GM19324 (cell line): ENCODE data around the gene KRT83.
"Not testable (repeated sequence)": the region's sequence is repeated elsewhere in the genome, so short reads cannot be mapped to it uniquely, and the experiment has no call there.

Experiments
- ATAC-seq: cut with Tn5 transposase; IDR thresholded peaks from one replicate; pipeline ENCODE4 v1.9.1; 2021; ENCODE audit warnings: mild to moderate bottlenecking, moderate library complexity; ENCODE audit not compliant: unreplicated experiment, low FRiP score

KRT83 gene

DNA sequence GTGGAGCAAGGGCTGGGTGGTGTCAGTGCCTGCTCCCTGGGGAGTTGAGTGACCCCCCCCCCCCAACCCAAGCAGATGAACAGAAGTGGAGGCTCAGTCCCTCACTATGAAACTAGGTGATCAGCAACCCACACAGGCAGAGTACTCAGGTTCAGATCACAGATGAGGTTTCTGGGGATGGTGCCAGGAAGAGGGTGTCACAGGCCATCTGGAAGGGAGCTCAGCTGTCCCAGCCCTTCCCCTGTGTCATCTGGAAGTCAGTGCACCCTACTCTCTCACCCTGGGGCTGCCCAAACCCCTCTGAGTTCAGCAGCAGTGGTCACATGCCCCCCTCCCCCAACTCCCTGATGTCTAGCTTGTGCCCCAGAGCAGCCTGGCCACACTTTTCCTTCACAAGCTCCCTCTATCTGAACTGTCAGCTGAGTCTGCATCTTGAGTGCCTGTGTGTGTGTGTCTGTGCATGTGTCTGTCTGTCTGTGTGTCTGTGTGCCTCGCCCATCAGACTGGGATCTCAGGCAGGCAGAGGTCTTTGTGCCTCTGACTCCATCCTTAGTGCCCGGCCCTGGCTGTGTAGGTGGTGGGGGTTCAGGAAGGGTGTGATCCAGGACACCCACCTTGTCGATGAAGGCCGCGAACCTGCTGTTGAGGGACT, 30.6 kb downstream of the KRT83 start:
- not testable (repeated sequence) for ATAC-seq

DNA sequence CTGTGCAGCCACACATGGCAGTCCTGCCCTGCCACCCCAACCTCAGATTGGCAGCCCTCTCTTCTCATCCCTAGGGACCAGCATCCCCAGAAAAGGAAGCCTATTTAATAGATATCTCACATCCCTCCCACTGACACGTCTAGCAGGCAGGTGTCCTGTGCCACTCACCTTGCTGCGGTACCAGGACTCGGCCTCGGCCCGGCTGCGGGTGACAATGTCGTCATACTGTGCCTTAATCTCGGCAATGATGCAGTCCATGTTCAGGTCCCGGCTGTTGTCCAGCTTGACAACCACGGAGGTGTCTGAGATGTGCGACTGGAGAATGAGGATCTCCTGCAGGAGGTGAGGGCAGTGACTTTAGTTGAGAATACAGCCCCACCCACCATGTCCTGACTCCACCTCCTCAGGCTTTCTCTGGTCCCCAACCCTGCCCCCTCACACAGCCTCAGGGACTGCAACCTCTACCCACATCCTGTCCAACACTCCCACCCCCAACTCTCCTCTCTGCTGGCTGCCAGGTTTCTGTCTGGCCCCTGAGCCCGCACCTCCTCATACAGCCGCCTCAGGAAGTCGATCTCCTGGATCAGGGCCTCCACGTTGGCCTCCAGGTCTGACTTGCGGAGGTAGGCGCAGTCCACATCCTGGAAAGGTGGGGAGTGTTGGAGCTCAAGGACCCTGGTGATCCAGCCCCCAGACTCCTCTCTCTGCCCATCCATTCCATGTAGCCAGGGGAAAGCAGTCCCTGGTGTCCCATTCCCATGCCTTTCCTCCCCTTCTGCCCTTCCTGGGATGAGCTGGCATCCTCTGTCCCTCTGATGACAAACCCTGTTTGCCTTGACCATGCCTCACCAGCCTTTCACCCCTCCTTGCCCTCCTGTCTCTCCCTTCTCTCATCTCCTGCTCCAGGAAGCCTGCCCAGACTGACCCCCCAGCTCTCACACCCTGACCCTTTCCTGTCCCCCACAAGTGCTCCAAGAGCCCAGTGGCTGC, 33.1 kb downstream of the KRT83 start:
- not testable (repeated sequence) for ATAC-seq

DNA sequence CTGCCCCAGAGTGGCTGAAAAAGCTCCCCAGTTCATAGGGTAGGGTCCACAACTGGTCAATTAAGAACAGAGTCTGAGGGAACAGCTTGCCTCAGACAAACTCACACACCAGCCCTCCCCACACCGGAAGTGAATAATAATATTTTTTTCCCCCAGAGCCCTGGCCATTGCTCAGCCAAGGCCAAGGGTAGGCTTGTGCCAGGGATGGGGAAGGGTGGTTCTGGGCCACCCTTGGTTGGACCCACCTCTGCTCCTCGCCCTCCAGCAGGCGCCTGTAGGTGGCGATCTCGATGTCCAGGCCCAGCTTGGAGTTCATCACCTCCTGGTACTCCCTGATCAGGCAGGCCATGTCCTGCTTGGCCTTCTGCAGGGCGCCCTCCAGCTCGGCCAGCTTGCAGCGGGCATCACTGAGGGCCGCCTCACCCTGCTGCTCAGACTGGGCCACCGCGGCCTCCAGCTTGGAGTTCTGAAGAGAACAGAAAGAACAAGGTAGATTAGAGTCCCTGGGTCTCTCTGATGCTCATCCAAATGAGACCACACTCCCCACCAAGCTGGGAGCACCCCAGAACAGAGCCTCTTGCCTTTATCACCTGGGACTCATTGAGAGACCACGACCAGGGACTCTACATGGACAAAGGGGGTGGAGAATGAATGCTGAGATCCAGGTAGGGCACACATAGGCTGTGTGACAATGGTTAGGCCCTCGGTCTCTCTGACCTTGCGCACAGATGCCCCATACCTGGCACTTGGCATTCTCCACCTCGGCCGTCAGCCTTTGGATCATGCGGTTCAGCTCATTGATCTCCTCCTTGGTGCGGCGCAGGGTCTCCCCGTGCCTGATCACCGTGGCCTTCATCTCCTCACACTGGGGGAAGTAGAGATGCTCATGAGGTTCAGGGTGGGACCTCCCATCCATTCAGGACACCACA, 34.1 kb downstream of the KRT83 start:
- ATAC-seq: not testable (repeated sequence)

DNA sequence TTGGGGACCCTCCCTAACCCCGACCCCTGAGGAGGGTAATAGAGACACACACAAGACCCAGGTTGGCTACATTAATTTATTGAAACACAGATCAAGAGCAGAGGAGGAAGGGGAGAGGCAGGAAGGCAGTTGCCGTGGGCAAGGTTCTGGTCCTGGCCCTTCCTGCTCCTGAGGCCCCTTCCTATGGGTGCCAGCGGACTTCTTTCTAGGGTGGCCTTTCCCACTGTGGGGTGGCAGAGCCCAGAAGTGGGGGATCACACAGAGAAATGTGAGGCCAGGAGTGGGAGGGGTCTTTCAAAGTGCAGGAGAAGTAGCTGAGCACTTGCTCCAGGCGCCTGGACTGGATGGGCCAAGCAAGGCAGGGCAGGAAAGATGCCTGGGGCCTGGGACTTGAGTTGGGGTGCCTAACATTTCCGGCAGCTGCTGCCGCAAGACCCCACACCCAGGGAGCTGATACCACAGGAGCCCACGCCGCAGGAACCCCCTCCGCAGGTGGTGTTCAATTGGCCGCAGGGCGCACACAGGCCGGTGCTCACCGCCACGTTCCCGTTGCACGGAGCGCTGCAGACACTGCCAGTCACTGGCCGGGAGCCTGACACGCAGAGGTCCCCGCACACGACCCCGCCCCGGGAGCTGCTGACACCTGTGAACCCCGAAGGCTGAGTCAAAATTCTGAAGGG, 35.2 kb downstream of the KRT83 start:
- ATAC-seq: no peak

DNA sequence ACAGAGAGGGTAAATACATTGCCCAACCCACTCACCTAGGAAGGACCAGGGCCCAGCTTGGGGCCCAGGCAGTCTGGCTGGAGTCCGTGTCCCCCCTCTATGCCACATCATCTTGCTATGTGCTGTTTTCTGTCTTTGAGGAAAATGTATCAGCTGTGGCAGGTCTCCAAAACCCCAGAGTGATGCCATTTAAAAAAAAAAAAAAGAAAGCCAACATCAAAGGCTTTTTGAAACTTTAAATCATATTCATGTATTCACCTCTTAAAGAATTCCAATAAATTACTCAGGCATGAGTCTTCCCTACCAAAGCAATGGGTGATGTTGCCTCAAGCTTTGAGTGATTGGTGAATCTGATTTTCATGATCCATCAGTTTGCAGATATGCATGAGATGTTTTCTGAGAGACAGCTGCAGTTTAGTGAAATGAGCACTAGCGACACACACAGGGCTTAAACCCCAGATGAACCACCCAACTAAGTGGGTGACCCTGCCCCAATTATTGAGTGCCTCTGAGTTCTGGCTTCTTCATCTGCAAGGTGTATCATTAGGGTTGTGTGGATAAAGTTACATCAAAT, 35.9 kb downstream of the KRT83 start:
- no peak for ATAC-seq

DNA sequence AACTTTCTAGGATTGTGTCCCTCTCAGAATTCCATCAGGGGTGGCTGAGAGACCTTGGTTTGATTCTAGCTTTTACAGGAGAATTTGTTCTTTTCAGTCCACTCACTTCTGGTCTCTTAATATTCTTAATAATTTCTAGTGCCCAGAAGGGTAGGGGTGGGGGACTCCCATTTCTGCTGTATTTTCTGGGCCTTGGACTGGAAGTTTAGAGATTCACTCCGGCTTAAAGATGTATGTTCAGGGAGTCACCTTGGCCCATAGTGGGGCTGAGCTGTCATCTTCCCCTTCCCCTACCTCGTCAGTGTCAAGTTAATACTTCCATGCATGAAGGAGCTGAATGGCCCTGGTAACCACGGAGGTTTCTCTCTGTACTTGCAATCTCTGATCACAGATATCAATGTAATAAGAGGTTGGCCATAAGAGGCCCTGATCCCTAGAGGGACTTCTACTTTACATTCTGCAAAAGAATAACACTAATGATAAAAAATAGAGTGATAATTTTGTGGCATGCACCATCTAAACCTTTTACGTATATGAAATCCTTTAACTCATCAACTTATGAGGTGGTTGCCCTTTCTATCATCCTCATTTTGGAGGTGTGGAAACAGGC, 36.5 kb downstream of the KRT83 start:
- ATAC-seq: no peak

DNA sequence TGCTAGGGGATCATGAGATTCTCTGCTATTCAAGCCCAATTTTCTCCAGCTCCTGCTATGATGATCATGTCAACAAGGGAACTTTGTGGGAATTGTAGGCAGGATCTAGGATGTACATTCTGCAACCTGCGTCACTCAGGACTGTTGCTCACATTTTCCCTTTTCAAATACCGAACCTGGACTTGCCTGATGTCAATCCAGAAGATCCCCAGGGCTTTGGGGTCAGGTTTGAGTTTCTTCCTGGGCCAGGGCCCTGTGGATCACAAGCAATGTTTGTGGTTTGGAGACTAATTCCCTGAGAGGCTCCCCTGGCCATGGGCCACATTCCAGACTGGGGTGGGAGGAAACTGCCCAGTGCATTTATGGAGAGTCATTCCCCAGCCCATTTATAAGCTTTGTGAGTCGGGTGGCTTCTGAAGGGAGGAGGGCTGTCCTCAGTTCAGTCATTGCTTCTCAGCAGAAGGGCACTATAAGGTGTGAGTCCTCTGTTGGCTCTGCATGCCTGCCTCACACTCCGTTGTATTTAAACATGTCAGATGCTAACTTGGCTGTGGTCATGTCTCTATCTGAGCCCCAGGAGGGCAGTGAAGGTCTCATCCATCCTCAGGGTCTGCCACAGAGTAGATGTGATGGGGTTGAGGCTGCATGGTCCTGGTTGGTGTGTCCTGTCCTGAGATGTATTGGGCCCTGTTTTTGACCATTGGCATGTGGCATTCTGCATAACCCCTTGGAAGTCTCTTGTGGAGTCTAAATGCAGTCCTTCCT, 40.2 kb downstream of the KRT83 start:
- no peak for ATAC-seq

DNA sequence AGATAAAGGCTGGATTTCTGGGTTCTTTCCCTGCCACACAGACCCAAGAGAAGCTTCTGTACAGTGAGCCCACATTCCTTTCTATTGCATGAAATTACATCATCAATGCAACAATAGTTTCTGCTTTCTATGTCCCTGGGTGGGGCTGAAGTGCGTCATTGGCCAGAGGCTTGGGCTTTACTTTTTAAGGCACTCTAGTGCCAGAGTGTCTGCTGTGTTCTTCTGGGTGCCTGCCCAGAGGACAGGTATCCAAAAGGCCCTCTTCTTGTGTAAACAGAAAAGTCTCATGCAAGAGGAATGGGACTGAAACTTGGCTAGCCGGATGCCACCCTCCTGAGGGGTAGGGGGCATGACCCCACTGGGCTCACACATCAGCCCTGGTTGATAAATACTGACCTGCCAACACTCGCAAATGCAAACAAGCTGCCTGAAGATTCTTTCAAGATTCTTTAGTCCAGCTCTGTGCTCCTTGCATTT, 40.8 kb downstream of the KRT83 start:
- ATAC-seq: no peak

DNA sequence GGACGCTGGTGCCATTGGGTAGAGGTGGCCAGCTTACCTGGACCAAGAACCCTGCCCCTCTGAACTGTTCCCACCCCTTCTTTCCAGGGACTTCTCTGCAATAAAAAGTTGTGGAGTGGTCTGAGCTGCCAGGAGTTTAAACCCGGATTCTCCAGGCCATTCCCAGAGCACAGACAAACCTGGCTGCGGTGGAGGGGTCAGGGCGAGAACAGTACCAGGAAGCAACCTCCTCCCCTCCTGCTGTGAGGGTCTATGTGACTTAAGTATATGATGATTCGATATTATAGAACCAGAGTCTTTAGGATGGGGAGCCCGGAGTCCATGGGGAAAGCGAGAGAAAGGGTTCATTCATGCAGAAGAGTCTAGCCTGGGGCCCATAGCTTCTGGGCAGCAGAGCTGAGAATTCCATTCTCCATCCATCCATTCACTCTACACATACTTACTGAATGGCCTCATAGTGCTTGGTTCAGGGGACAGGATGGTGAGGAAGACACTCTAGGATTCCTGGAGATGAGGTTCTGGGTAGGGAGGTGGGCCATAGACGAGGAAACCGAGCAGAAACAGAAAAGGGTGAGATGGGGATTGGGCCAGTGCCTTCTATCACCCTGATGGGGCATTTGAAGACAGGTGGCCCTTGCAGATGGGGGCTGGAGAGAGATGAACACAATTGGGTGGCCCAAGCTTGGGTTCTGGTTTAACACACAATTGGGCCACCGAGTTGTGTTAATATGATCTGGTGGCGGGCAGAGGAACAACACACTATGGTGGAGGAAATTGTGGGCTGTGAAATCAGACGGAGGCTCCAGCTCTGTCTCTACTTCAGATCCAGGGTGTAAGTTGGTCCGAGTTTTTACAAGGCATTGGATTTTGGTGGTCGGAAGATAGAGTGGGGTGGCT, 41.5 kb downstream of the KRT83 start:
- ATAC-seq: no peak

DNA sequence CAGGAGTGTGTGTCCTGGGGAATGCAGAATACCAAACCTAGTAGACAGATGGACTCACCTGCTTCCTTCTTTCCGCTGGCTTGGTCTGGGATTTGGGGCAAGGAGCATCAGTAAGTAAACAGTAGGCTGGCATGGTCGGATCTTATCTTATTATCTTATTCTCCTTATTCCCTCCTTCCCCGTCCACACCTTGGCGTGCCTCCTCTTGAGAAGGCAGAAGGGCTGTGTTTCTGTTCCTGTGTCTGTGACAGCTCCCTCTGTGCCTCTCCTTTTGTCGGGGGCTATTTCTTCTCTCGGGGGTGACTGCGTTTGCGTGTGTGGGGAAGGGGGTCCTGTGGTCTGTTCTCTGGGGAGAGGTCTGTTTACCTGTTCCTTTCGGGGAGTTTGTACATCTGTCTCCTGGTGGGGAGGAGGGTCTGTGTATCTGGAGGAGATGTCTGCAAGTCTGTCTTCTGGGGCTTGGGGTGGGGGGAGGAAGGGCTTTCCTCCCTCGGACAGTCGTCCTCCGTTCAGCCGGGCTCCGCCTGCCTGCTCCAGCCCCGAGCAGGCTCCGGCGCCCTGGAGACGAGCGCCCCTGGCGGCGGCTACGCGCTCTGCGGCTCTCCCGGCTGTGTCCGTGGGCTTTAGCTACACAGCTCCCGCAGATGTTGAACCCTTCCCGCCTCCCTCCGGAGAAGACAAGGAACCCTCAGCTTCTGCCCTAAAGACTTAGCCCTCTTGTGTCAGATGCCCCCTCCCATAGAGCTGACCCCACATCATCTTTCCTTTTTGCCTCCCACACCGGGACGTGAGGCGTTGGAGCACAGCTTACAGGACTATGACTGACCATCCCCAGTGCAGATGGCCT, 42.4 kb downstream of the KRT83 start:
- ATAC-seq: no peak

DNA sequence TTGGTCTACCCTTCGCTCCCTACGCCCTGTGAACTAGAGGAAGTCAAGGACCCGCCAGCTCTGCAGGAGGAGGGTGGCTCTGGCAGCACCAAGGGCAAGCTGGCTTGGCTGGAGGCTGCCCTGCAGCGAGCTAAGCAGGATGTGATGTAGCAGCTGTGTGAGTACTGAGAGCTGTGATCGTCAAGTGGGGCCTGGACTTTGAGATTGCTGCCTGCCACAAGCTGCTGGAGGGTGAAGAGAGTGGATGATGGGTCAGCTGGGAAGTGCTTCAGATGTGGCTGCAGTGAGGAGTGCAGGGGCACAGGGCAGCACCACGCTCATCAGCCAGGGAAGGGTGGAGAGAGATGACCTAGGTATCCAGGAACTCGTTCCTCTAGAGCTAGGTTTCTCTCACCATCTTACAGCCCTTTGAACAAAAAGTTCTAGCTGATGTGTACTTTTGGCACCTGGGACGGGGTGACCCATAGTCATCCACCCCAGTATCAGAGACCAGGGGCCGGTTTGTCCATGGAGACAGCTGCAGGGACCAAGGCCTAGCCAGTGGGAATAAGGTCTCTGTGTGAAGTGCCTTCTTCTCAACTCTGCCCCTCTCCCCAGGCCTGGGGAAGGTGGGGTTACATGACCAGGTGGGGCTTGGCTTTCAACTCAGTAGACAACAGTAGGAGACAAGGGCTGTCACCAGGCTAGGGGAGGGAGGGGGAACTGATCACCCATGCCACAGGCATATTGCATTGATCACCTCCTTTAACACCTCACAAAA, 43.5 kb downstream of the KRT83 start:
- ATAC-seq: no peak

DNA sequence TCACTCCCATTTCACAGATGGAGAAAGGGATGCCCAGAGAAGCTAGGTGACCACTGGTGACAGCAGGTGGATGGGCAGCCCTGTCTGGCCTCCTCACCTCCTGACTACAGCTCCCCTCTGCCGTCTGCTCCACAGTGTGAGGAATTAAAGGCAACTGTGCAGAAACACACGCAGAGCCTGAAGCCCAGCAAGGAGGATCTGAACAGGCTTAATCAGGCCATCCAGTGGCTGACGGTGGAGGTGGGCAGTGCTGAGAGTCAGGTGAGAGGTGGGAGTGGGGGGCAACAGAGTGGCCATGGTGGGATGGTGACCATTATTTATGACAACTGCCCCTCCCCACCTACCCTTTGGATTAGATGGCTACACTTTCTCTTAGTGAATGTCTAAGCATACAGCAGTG, 45.5 kb downstream of the KRT83 start:
- ATAC-seq: no peak

DNA sequence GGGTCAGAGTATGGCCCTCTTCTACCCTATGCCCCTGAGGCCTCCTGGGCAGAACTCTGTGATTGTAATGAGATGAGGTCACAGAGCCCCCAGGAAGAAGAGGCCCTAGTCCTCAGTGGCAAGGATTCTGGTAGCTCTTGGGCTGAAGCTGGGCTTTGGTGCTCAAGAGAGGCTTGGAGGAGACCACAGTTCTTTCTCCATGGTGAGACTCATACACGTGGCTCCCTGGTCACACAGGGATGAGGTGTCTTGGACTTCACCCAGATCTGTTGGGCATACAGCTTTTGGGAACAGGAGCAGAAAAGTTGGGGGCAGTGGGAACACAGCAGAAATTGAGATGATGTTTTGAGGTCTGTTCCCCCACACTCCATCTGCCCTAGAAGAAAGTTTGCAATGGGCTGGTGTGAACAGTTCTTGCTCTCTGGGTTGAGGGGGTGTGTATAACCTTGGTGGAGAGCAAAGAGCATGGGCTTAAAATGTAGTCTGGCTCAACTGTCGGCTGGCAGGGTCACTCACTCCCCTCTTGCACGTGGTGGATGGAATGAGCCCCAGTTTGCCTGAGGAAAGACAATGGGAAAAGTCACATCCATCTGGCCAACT, 46.6 kb downstream of the KRT83 start, which contains the start of gene KRT86:
Gene KRT86 (plus strand): TSS at position 125 of the 600 bp plus-strand sequence. CDS start 27,272 bp downstream, outside the sequence.
- no peak for ATAC-seq

DNA sequence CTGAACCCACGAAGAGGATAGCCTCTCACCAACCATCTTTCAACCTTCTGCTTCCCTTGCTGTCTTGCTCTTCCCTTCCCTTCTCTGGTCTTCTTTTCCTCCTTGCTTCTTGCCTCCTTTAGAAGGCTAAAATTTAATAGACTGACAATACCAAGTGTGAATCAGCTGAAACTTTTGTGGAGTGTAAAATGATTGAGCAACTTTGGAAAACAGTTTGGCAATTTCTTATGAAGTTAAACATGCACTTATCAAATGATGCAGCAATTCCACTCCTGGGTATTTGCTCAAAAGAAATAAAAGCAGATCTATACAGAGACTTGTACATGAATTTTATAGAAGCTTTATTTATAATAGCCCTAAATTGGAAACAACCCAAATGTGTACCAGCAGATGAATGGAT, 50.0 kb downstream of the KRT83 start:
- no peak for ATAC-seq

DNA sequence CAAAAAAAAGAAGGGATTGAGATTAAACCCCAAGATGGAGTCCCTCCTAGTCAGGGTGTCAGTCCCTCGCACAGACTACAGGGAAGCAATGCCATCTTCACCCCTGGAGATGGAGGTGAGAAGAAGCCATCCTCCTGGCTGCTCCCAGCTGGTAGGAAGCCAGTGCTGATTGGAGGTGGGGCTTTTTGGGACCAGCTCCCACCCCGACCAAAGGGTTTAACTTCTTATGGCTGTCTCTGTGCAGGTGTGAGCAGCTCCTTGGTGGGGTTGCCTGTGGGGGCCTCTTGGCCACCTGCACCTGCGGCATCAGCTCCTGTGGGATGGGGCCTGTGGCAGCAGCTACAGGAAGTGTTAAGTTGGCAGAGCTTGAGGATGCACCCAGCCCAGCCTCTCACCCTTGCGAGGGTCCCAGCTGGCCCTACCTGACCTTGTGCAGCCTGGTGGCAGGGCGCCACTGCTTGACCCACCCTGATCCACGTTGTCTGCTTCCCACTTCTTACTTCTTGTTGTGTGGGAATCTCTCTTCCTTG, 50.6 kb downstream of the KRT83 start:
- no peak for ATAC-seq
